IPS-NIHi7 (cell line): ENCODE data around the gene LEMD2.

Experiments
- DNase-seq: peaks from one replicate; pipeline ENCODE4 v3.0.0; 2012; ENCODE audit warnings: mixed read lengths; ENCODE audit errors: extremely low spot score

LEMD2 gene

DNA sequence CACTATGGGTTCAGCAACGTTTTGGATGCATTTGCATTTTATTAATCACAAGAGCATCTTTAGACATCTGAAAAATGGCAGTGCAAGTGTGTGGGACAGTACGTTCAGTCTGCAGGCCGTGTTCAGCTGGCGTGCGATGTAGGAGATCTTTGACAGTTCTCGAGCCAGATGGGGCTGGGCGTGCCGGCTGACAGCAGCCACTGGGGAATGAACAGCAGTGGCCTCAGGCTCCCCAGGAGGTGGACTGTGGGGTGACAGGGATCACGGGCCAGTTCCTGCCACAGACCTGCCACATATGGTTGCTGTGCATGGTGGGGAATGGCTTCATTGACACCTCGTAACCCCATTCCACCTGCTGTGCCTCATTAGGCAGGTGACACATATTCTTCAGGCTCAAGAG, 31.3 kb upstream of the LEMD2 start:
- DNase-seq: no peak

DNA sequence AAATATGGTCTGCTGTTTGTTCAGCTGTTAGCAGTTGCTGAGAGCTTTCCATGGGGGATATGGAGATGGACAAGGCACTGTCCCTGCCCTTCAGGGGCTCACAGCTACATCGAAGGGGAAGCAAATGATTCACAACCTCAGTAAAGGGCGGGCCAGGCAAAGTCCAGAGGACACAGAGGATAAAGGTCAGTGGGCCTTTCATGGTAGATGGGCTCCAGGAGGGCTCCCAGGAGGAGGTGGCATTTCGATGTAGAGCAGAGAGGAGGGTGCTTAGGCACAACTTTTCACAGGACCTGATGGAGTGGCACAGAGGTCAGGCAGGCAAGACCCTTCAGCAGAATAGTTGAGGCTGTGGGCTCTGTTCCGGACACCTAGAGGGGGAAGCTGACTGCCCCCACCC, 30.1 kb upstream of the LEMD2 start:
- no peak for DNase-seq

DNA sequence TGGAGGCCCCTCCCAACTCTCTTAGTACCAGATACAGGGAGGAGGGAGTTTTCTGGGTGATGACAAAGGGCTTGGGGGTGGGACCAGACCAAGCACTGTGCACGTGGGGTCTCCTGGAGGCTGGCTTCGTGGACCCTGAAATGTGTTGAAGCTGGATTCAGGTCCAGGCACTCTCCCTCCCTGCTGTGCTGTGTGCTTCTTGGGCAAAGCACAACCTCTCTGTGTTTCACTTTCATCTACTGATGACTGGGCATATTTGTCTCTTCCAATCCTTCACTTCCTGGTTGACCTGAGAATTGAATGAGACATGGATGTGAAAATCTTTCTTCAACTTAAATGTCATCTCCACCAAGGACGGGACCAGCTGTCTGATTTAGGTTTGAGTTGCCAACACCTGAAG, 29.4 kb upstream of the LEMD2 start:
- DNase-seq: no peak

DNA sequence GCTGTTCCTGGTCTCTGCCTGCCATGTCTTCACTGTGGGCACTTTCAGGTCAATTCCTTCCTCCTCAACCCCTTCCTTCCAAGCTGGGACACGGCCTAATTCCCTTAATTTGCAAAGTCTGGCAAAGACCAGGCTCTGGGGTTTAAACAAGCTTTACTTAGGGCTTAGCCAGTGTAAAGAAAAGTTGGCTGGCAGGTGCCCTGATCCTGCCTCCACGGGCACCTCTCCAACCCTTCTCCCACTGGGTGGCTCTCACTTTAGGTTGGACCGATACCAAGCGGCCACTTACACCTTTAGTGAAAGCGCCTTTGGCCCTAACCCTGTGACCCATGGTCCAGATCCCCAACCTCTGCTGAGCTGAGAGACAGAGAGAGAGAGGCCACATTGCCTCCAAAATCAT, 28.6 kb upstream of the LEMD2 start:
- DNase-seq: no peak

DNA sequence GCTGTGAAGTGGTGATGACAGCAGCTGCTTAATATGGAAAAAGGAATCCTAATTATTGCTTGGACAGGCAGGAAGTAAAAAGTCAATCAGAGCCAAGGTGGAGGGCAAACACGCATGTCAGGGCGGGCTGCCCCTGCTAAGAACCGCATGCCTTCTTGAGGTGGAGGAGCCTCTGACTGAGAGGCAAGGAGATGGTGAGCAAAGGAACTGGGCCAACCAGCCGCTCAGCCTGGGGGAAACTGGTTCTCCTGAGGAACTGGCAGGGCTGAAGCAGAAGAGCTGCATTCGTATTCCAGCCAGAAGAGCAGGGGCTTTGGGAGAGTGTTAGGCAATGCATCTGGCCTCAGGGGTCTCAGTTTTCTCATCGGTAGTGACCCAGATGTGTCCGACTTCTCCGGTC, 28.0 kb upstream of the LEMD2 start:
- no peak for DNase-seq

DNA sequence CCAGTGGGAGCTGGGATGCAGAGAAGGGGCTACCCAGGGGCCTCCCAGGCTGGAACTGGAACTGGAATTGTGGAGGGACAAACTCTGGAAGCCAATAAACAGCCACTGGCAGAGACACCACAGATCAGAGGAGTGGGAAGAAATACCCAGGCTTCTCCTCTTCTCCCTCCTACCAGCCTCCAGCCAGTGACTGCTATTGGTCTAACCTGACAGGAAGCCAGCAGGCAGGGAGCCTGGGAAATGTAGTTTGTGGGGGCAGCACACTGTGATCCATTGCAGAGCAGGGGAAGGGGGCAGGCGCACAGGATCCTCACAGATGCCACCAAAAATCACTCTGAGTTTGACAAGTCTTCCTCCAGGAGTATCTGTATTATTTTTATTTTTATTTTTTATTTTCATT, 26.9 kb upstream of the LEMD2 start:
- peak; percentile 87 for DNase-seq

DNA sequence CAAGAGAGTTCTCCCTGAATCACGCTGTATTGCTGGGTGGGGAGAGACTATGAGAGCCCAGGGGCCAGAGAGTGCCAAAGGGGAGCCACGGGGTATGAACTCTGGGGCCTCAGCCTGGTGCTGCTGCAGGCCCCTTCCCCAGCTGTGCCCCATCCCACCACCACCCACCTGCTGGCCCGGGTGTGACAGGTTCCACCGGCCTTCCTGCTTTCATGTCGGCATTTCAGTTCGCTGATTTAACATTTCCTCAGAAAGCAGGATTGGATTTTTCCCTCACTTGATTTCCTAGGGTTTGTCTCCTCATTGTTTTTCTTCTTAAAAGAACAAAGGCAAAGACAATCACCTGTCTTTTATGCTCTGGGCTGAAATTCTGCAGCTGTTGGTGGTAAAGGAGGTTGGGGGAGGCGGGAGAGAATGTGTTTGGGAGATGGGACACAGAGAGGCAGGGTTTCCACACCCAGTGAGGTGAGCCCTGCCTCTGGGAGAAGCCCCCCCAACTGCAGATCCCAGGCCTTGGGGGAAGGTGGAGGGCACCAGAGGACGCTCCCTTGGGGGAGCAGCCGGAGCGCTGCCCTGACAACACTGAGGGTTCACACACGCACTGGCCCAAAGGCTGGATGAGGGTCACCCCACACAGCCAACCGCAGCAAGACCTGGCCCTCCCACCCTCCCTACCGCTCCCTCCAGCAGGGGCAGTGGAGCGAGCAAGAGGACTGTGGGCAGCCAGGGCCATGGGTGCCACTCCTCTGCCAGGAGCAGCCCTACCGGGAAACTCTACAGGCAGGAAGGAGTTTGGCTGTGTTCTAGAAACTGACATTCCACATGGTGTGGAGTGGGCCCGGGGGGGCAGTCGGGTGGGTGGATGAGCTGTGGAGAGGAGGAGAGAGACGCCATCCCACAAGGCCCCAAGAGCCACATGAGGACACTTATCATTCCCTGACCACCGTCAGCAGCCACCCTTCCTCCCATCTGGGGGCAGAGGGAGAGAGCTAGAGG, 25.4 kb upstream of the LEMD2 start:
- DNase-seq: no peak

DNA sequence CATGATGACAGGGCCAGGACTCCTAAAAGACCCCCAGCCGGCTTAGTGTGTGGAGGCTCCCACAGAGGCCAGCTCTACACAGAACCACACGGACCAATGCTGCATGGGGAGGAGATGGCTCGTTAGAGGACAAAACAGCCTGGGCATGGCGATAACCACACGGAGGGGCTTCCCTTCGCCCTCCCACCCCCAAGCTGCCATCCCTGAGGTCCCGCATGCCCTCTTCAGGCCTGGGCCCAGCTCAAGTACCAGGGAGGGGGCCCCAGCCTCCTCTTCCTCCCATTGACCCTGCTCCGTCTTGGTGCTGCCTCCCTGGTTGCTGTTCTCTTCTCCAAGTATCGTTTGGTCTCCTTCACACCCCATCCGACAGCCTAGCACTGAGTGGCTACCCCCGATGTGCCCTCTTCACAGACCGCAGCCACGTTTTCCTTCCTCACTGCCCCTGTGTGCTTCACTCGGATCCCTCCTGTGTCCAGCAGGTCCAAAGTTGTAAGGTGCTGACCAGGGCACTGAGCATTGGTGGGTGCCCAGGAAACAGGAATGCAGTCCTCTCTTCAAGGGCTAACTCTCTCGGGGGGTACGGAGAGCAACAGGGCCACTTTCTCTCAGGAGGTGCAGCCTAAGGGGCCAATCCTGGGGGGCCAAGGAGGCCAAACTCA, 24.4 kb upstream of the LEMD2 start:
- DNase-seq: no peak

DNA sequence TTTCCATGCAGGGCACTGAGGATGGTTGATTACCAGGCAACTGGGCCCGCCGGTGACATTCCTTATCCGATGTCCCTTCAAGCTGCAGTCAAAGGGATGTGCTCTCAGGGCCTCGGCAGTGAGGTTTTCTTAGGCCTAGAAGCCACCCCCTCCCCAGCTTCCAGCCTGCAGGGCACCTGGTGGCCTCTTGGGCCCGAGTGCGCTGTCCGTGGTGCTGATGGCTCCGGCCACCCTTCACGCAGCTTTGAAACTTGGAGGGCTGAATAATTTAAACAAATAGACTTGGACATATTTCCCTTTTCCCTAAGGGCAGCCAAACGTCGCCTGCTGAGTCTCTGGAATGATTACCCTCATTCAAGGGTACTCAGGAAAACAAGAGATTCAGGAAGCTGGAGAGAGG, 23.7 kb upstream of the LEMD2 start:
- peak; percentile 87 for DNase-seq

DNA sequence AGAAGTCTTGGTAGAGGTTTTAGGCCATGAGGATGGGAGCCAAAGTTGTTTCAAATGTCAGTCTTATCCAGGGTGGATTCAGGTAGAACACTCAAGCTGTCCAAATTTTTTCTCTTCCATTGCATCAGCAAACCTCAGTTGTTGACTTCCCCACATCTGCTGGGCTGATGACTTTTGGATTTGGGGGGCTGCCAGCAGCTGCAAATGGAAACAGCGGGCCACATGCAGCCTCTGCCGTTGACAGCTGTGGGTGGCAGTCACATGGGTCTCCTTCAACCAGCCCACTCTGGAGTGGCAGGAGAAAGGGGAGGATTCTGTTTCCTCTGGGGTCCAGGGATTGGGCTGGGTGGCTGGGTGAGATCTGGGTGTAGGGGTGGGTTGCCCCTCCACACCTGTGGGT, 20.7 kb upstream of the LEMD2 start:
- DNase-seq: no peak

DNA sequence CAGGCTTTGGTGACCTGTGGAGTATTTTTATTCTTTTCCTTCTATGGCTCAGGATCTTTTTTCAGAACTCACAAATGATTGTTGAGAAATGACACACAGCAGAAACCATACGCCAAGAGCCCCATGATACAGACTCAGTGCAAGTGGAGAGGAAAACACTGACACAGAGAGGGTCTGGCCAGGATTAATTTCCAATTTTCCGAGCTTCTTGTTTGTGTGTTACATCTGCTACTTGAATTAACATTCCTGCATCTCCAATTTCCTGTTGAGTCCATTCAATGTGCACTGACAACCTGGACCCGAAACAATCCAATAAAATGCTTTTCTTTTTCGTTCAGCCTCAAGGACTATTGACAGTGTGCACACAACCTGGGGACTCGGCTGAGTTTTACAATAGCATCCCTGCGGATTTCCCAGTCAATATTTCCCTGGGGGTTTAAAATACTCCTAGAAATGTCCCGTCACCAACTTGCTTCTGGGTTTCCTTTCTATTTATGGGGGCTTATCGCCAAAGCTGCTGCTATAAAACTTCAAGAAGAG, 19.8 kb upstream of the LEMD2 start:
- no peak for DNase-seq

DNA sequence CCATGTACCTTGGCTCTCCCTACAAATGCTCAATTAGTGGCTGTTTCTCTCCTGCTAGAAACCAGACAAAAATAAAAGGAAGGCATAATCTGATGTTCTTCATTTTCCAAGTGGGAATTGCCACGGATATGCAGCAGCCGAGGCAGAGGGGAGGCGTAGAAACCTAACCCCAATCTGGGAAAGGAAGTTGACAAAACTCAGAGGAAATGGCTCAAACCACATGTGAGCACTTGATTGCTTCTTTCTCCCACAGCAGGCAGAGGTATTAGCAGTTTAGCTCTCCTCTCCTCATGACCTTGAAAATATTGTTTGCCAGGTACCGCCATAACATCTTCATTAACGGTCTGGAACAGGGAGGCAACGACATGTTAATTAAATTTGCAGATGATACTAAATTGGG, 18.7 kb upstream of the LEMD2 start:
- DNase-seq: no peak

DNA sequence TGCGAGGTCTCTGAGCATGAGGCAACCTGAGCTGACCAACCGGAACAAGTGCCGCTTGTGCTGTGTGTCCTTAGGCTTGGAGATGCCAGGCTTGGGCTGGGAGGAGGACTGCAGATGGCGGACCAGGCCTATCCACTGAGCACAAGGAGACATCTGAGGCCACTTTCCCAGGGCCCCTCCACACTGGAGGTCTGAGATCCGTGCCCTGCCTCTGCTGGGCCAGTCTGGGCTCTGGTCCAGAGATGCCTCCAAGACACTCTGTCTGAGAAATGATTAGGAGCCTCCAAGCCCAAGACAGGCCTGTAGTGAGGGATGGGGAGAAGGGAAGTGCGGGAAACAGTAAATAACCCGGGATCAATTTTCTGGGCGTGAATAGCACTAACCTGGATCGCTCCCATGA, 17.9 kb upstream of the LEMD2 start:
- no peak for DNase-seq

DNA sequence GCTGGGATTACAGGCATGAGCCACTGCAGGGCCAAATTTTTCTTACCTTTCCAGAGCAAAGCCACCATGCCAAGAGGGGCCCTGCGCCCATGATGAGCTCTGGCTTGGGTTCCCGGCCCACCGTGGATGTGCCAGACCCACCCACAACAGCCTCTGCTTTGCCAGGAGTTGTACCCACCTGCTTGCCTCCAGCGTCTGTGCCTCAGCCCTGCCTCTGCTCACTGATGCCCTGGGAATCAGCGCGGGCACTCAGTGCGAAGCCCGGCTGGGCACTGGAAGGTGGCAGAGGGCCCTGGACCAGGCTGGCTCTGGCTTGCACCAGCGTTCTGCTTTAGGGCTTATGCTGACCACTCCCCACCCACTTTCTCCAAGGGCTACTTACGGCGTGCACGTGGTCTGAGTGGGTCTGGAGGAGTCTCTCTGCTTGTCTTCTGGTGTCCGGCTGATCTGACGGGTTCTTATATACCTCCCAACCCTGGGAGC, 14.7 kb upstream of the LEMD2 start, which contains the start of gene MLN:
TSS of gene MLN (minus strand) at position 433 of the 483 bp plus-strand sequence. CDS start 2,840 bp downstream, outside the sequence.
- DNase-seq: no peak

DNA sequence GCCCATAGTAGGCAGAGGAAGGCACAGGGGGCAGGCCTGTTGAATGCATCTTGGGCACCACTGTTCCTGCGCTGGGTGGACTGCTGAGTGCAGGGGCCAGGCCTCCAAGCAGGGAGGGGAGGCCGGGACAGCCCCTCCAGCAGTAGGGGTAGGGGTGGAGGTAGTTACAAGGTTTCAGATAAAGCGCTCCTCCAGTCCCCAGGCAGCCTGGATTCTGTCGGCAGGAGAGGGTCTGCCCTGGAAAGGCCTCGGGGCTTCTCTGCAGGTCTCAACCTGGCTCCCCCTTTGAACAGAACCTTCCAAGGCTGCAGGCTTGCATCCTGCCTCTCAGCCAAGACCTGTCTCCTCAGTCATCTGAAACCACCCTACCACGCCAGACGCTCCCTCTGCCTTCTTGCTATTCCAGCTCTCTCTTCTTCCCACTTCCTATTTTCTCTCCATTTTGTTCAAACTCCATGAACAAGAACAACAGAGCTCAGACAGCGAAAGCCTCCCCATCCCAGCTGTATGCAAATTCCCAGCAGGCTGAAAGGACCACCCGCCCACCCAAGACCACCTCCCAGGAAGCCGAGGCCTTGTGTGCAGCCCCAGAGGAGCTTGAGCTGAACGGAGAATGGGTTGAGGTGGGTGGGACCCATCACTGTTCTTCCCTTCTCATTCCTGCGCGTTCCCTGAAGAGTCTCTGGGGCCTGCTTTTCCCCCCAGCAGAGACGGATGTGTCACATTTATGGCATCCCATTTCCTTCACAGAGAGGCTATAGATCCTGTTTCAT, 13.4 kb upstream of the LEMD2 start:
- no peak for DNase-seq

DNA sequence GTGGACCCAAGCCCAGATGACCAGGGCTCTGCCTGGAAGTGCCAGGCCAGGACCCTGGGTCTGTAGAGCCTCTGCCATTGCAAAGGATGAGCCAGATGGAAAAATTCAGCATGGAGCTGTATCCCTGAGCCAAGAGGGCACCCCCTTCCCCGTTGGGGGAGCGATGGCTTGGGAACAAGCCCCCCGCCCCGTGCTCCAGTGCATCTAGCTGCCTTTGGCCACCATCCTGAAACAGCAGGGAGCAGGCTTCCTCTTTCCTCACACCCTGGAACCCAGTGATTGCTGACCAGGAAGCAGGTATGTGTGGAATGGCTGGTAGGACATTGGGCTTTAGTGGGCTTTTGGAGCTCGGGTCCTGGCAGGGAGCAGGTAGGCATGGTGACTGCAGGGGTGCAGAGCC, 12.7 kb upstream of the LEMD2 start:
- no peak for DNase-seq

DNA sequence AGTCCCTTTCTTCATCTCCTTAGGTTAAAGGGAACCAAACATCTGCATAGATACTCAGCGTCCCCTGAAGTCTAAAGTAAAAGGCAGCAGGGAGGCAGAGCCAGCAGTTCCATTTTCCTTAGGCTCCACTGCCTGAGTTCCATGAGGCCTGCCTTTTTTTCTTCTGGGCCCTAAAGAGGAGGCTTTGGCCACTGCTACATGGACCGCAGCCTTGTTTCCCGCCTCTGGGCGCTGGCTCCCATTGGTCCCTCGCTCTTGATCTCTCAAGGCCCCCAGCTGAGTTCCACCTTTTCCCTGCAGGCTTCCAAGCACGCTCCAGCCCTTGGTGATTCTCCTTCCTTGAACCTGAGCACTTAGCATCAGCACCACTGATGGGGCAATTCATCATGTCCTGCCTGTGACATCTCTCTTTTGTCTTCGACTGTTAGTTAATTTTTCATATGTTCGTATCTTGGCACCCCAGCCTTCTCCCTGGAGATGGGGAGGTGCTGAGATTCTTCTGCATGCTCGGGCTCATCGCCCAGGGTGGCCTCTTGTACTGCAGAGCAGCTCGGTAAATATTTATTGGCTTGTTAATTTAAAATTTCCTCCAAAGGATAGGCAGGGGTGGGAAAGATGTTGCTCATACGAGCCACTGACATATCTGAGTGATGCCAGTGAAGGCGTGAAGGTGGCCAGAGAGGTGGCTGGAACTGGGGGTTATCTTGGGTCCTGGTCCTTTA, 11.5 kb upstream of the LEMD2 start:
- DNase-seq: no peak

DNA sequence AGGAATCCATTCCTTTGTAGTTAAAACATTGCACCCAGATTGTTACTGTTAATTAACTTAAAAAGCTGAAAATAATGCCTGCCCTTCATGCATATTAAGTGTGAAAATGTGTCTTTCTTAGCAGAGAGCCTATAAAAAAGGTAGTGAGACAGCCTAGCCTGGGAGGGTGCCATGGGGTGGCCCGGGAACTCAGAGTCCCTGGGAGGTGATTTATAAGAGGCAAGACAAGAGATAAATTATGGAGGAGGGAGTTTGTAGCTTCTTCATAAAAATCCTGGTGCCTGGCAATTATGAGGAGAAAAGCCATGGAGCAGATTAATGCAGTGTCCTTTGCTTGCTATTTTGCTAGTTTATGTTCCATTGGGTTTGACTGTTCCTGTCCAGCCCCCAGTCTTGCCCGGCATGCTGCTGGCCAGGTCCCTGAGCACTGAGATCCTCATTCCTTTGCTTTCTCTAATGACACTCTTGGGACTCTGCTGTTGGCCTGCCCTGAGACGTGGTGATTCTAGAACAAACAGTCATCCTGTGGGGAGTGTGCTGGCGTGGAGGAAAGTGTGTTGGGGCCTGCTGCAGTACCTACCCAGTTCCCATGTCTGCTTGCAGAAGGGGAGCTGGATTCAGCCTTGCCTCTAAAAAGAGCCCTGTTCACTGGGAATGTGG, 10.7 kb upstream of the LEMD2 start:
- DNase-seq: no peak

DNA sequence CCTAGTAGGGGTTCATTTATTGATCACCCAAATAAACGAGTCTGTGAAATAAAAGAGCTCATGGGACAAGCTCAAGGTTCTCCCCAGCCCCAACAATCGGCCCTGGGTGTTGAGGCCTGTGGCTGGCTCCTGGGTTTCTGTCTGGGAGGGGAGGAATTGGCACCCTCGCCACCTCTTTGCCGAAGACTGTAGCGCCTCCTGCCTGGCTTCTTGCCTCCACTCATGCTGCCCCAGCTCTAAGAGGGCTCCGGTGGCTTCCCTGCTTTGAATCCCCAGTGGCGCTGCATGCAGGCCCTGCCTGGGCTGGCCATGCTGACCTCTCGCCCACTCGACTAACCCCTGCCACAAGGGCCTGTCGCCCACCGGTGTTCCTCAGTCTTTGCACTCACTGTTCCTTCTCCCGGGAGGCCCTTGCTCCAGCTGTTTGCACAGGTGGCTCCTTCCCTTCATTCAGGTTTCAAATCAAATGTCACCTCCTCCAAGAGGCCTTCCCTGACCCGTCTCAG, 9.5 kb upstream of the LEMD2 start:
- no peak for DNase-seq

DNA sequence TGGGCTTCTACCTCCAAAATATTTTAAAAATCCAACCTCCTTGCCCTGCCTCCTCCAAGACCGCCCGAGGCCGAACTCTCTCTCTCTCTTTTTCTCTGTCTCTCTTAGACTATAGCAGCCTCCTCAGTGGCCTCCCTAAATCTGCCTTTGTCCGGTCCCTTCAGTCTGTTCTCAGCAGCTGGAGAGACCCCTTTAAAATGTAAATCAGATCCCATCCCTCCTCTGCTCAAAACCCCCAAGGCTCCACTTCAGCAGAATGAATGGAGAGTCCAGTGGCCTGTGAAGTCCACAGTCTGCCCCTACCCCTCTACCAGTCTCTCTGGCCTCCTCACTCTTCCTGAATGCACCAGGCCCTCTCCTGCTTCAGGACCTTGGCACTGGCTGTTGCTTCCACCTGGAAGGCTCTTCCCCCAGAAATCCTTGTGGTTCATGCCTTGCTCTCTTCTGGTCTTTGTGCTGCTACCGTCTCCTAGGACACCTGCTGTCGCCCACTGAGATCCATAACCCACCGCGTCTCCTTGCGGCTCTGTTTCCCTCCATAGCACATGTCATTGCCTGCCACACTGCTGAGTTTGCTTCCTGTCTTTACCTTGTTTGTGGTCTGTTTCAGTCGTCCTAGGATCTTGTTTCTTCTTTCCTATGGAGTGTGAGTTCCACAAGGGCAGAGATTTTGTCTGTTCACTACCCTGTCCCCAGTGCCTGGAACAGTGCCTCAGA, 8.9 kb upstream of the LEMD2 start:
- no peak for DNase-seq
